HepG2 (cell line): ENCODE results near the gene PDE4D. TPM values are rescaled to one million over a fixed set of nuclear protein-coding genes. Genes with fewer than 3 reads are reported as not detected.

ENCODE experiments used
- ADNP ChIP-seq: sonication (generic); formaldehyde crosslinking; IDR thresholded peaks from 2 replicates; pipeline ENCODE4 v1.4.0; 2020; ENCODE audit warnings: missing genetic modification reagents
- AGO2 ChIP-seq: fragments of 200-400 bp; formaldehyde crosslinking; optimal IDR thresholded peaks from 2 replicates; pipeline ENCODE3; 2017; ENCODE audit warnings: mild to moderate bottlenecking, low read depth, low read length, moderate library complexity
- ARNT ChIP-seq: fragments of 450-650 bp; IDR thresholded peaks from 2 replicates; pipeline ENCODE4 v1.6.1; 2017
- CC2D1A ChIP-seq: sonication (generic); formaldehyde crosslinking; IDR thresholded peaks from 2 replicates; pipeline ENCODE4 v1.8.1; 2023; ENCODE audit warnings: mild to moderate bottlenecking, missing genetic modification reagents
- FOXK1 ChIP-seq: sonication (generic); formaldehyde crosslinking; IDR thresholded peaks from 2 replicates; pipeline ENCODE4 v1.4.0; 2020; ENCODE audit warnings: low read depth, missing genetic modification reagents, borderline replicate concordance
- MXI1 ChIP-seq: IDR thresholded peaks from 3 replicates; pipeline ENCODE4 v1.6.1; 2012; ENCODE audit warnings: low read depth, low read length, inconsistent platforms, borderline replicate concordance
- NONO ChIP-seq, 2 experiments: fragments of 450-650 bp in 1 of 2; sonication (generic) in 1 of 2; formaldehyde crosslinking in 1 of 2; IDR thresholded peaks in 1 of 2; conservative IDR thresholded peaks in 1 of 2; 2 replicates each; pipeline versions ENCODE4 v1.6.1 to v1.8.0; 2017 to 2022; ENCODE audit warnings: mild to moderate bottlenecking in 1 of 2, missing genetic modification reagents in 1 of 2, moderate library complexity in 1 of 2
- PAF1 ChIP-seq: IDR thresholded peaks from 2 replicates; pipeline ENCODE4 v1.6.1; 2016; ENCODE audit warnings: missing genetic modification reagents, missing compliant biosample characterization
- ZFP82 ChIP-seq: sonication (generic); formaldehyde crosslinking; IDR thresholded peaks from 2 replicates; pipeline ENCODE4 v1.5.1; 2020; ENCODE audit warnings: mild to moderate bottlenecking, missing genetic modification reagents, borderline replicate concordance
- ZKSCAN5 ChIP-seq: sonication (generic); formaldehyde crosslinking; IDR thresholded peaks from 2 replicates; pipeline ENCODE4 v1.5.1; 2020; ENCODE audit warnings: mild to moderate bottlenecking, missing genetic modification reagents
- ZMYM3 ChIP-seq: sonication (generic); formaldehyde crosslinking; IDR thresholded peaks from 2 replicates; pipeline ENCODE4 v1.5.1; 2020; ENCODE audit warnings: mild to moderate bottlenecking, missing genetic modification reagents
- ZNF253 ChIP-seq: sonication (generic); formaldehyde crosslinking; IDR thresholded peaks from 2 replicates; pipeline ENCODE4 v1.8.0; 2022; ENCODE audit warnings: mild to moderate bottlenecking, missing genetic modification reagents, borderline replicate concordance
- ZNF556 ChIP-seq: sonication (generic); formaldehyde crosslinking; IDR thresholded peaks from 2 replicates; pipeline ENCODE4 v1.4.0; 2020; ENCODE audit warnings: mild to moderate bottlenecking, missing genetic modification reagents, borderline replicate concordance
- polyA plus RNA-seq, 8 experiments: library from polyadenylated mRNA; depleted of rRNA in 3 of 8; stranded (reverse) in 7 of 8; unstranded in 1 of 8; fragments of >200 nt; fragmentation: Illumina TruSeq in 4 of 8; extraction: Trizol in 4 of 8; gene quantifications; 2 replicates each; pipeline versions ENCODE4 v1.2.1 to v1.2.3, GENCODE V29; 2011 to 2016; ENCODE audit warnings: low read depth in 4 of 8, missing spikeins in 1 of 8, mixed read lengths in 1 of 8; ENCODE audit not compliant: insufficient read depth in 1 of 8
- total RNA-seq, 5 experiments: library from RNA; depleted of rRNA; stranded (reverse); fragments of >200 nt; fragmentation: Illumina TruSeq; extraction: Trizol; gene quantifications; 2 replicates each; pipeline ENCODE4 v1.2.3, GENCODE V29; 2016; ENCODE audit warnings: low read depth in 1 of 5
- TF ChIP-seq, protein P1 (sequence below): sonication (generic); formaldehyde crosslinking; IDR thresholded peaks from 2 replicates; pipeline ENCODE4 v1.4.0; 2020; ENCODE audit warnings: missing genetic modification reagents
- TF ChIP-seq, protein P2 (sequence below): sonication (generic); formaldehyde crosslinking; IDR thresholded peaks from 2 replicates; pipeline ENCODE4 v1.8.1; 2022; ENCODE audit warnings: mild to moderate bottlenecking, missing genetic modification reagents
- TF ChIP-seq, protein P3 (sequence below): sonication (generic); formaldehyde crosslinking; IDR thresholded peaks from 2 replicates; pipeline ENCODE4 v1.4.0; 2020; ENCODE audit warnings: missing genetic modification reagents
- TF ChIP-seq, protein P4 (sequence below): sonication (generic); formaldehyde crosslinking; IDR thresholded peaks from 2 replicates; pipeline ENCODE4 v1.4.0; 2020; ENCODE audit warnings: low read depth, mild to moderate bottlenecking, missing genetic modification reagents
- TF ChIP-seq, protein P5 (sequence below): sonication (generic); formaldehyde crosslinking; IDR thresholded peaks from 2 replicates; pipeline ENCODE4 v1.5.1; 2020; ENCODE audit warnings: mild to moderate bottlenecking, missing genetic modification reagents

PDE4D gene
- total and polyA plus RNA-seq, 2 of the 13 experiments (the other 11 are each of a cell fraction or from before 2014, with no cell fraction given) = 7.0 to 12.2 TPM

DNA sequence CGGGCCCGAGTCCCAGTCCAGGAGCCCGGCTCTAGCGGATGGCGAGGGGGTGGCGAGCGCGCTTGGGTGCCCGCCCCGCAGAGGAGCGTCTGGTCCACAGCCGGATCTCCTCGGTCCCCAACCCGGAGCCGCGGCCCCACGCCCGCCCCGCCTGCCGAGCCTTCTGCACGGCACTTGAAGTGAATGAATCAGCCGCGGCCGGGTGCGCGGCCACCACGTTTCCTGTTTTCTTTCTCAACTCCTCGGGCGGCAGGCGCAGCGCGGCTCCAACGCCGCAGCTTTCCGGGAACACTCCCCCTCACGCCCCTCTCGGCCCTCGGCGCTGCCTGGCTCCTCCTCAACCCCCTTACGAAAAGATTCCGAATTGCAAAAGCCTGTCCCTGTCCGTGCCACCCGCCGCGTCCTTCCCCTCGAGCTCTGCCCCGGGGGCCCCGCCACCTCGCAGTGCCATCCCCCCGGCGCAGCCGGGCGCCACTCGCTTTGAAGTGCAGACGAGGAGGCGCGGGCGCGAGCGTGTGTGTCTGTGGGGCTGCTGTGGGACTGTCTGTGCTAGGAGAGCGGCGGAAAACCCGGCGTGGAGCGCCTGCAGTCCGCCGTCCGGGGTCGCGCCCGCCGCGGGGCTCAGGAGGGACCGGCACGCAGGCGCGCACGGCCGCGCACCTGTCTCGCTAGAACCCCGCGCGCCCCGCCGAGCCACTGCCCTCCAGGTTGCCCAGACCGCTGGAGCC, 854.1 kb downstream of the PDE4D start (continued):
- TF ChIP-seq, protein P1, sequence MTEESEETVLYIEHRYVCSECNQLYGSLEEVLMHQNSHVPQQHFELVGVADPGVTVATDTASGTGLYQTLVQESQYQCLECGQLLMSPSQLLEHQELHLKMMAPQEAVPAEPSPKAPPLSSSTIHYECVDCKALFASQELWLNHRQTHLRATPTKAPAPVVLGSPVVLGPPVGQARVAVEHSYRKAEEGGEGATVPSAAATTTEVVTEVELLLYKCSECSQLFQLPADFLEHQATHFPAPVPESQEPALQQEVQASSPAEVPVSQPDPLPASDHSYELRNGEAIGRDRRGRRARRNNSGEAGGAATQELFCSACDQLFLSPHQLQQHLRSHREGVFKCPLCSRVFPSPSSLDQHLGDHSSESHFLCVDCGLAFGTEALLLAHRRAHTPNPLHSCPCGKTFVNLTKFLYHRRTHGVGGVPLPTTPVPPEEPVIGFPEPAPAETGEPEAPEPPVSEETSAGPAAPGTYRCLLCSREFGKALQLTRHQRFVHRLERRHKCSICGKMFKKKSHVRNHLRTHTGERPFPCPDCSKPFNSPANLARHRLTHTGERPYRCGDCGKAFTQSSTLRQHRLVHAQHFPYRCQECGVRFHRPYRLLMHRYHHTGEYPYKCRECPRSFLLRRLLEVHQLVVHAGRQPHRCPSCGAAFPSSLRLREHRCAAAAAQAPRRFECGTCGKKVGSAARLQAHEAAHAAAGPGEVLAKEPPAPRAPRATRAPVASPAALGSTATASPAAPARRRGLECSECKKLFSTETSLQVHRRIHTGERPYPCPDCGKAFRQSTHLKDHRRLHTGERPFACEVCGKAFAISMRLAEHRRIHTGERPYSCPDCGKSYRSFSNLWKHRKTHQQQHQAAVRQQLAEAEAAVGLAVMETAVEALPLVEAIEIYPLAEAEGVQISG (CRISPR knock-in tag) = peak; percentile 36; the same call in 1 of the 2 replicates
- no peak for TF ChIP-seq ZMYM3 (CRISPR knock-in tag)
- TF ChIP-seq ZFP82 (CRISPR knock-in tag) = peak; percentile 76; the same call in 1 of the 2 replicates
- peak; percentile 55; the same call in 1 of the 2 replicates for TF ChIP-seq ZNF556 (CRISPR knock-in tag)
- no peak for TF ChIP-seq PAF1 (CRISPR knock-in tag)
- peak; percentile 69; the same call in 1 of the 2 replicates for TF ChIP-seq ZKSCAN5 (CRISPR knock-in tag)
- TF ChIP-seq ARNT = no peak
- no peak for TF ChIP-seq ADNP (CRISPR knock-in tag)
- TF ChIP-seq, protein P2, sequence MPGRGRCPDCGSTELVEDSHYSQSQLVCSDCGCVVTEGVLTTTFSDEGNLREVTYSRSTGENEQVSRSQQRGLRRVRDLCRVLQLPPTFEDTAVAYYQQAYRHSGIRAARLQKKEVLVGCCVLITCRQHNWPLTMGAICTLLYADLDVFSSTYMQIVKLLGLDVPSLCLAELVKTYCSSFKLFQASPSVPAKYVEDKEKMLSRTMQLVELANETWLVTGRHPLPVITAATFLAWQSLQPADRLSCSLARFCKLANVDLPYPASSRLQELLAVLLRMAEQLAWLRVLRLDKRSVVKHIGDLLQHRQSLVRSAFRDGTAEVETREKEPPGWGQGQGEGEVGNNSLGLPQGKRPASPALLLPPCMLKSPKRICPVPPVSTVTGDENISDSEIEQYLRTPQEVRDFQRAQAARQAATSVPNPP (CRISPR knock-in tag) = peak; percentile 71; the same call in 1 of the 2 replicates
- peak; percentile 69 for TF ChIP-seq AGO2
- 0 out of 2 replicates have a peak, but pooled peaks have one; percentile 61 for TF ChIP-seq ZNF253 (CRISPR knock-in tag)
- TF ChIP-seq, protein P3, sequence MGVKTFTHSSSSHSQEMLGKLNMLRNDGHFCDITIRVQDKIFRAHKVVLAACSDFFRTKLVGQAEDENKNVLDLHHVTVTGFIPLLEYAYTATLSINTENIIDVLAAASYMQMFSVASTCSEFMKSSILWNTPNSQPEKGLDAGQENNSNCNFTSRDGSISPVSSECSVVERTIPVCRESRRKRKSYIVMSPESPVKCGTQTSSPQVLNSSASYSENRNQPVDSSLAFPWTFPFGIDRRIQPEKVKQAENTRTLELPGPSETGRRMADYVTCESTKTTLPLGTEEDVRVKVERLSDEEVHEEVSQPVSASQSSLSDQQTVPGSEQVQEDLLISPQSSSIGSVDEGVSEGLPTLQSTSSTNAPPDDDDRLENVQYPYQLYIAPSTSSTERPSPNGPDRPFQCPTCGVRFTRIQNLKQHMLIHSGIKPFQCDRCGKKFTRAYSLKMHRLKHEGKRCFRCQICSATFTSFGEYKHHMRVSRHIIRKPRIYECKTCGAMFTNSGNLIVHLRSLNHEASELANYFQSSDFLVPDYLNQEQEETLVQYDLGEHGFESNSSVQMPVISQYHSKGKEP (CRISPR knock-in tag) = no peak
- no peak for TF ChIP-seq CC2D1A (CRISPR knock-in tag)
- TF ChIP-seq, protein P4, sequence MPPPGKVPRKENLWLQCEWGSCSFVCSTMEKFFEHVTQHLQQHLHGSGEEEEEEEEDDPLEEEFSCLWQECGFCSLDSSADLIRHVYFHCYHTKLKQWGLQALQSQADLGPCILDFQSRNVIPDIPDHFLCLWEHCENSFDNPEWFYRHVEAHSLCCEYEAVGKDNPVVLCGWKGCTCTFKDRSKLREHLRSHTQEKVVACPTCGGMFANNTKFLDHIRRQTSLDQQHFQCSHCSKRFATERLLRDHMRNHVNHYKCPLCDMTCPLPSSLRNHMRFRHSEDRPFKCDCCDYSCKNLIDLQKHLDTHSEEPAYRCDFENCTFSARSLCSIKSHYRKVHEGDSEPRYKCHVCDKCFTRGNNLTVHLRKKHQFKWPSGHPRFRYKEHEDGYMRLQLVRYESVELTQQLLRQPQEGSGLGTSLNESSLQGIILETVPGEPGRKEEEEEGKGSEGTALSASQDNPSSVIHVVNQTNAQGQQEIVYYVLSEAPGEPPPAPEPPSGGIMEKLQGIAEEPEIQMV (CRISPR knock-in tag) = 0 out of 2 replicates have a peak, but pooled peaks have one; percentile 59
- TF ChIP-seq FOXK1 (CRISPR knock-in tag) = no peak; the same call in 1 of the 2 replicates
- TF ChIP-seq, protein P5, sequence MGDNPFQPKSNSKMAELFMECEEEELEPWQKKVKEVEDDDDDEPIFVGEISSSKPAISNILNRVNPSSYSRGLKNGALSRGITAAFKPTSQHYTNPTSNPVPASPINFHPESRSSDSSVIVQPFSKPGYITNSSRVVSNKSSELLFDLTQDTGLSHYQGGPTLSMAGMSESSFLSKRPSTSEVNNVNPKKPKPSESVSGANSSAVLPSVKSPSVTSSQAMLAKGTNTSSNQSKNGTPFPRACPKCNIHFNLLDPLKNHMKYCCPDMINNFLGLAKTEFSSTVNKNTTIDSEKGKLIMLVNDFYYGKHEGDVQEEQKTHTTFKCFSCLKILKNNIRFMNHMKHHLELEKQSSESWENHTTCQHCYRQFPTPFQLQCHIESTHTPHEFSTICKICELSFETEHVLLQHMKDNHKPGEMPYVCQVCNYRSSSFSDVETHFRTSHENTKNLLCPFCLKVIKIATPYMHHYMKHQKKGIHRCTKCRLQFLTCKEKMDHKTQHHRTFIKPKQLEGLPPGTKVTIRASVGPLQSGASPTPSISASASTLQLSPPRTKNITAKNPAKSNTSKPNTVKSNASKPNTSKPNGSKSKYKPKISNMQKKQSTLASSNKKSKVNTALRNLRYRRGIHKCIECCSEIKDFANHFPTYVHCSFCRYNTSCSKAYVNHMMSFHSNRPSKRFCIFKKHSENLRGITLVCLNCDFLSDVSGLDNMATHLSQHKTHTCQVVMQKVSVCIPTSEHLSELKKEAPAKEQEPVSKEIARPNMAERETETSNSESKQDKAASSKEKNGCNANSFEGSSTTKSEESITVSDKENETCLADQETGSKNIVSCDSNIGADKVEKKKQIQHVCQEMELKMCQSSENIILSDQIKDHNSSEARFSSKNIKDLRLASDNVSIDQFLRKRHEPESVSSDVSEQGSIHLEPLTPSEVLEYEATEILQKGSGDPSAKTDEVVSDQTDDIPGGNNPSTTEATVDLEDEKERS (CRISPR knock-in tag) = no peak
- no peak for TF ChIP-seq NONO (IDR thresholded peaks at IDR 0.05)
- TF ChIP-seq NONO (CRISPR knock-in tag; conservative IDR thresholded peaks at IDR 0.05) = 0 out of 2 replicates have a peak, but pooled peaks have one; percentile 38
- 0 out of 3 replicates have a peak, but pooled peaks have one; percentile 11 for TF ChIP-seq MXI1
